Germinal center (tissue), 1 donor: ENCODE results near the gene GDF9.
A peak's percentile ranks its signal among the peaks of the same experiment; 100 is the strongest.

Experiments
- DNase-seq: peaks from one replicate; pipeline ENCODE4 v3.0.0; 2012; ENCODE audit warnings: mixed read lengths, low spot score

GDF9 gene

DNA sequence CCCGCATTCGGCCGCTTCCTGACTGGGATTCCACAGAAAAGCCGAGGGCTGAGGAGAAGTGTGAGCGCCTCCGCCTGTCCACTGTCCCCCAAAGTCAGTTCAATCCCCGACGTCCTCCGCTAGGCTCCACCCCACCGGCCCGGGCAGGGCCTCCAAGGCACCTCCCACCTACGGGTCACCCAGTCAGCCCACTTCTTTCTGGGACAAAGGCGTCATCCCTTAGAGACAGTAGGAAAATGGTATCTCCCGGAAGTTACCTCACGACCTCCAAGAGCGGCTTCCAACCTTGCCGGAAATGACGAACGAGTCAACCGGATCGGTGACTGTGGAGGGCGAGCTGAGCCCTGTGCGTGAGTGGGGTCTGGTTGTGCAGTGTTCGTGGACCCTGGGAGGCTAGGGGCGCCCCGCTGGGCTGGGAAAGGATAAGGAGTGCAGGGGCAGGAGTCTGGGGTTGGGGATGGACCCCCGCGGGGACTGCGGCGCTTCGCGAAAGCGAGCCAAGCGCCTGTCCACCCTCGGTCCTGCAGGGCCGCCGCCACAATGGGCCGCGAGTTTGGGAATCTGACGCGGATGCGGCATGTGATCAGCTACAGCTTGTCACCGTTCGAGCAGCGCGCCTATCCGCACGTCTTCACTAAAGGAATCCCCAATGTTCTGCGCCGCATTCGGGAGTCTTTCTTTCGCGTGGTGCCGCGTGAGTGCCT, at the start of gene GDF9, which contains the start of gene UQCRQ:
GDF9 (minus strand) TSS at position 128 of the 704 bp plus-strand sequence. CDS start 1,936 bp downstream, outside the sequence.
UQCRQ (plus strand) TSS at position 301 of the 704 bp plus-strand sequence; CDS start at position 541, 240 bp downstream.
- peak; percentile 95 for DNase-seq

GRCh38 chr5:132915681-132916080, 49.4 kb upstream of the GDF9 start:
- DNase-seq = no peak

DNA sequence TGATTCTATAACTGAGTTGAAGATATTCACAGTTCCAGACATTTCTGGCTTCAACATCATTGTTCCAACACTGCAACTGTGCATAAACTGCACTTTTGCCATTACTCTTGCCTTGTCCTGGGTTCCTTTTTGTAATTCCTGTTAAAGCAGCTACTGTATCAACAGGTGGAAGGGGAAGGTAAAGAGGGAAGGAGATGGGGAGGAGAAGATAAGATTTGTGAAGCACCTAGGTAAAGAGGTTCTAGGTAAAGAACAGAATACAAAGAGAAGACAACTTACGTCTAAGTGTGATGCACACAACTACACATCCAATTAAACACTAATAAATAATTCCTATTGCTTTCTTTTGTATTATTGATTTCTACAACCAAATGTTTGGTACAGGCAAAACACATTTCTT, 43.4 kb upstream of the GDF9 start:
- no peak for DNase-seq

- no peak for DNase-seq
Measured at GRCh38 chr5:132907161-132907560, 40.9 kb upstream of the GDF9 start.

DNA sequence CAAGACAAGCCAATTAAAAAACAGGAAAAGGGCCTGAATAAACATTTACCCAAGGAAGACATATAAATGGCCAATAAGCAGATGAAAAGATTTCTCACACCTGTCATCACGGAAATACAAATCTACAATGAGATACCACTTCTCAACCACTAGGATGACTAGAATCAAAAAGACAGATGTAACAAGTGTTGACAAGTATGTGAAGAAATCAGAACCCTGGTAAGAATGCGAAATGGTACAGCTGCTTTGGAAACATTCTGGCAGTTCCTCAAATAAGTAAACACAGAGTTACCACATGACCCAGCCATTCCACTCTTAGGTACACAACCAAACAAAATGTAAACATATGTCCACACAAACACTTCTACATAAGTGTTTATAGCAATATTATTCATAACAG, 39.7 kb upstream of the GDF9 start:
- DNase-seq = no peak

- DNase-seq = no peak
Measured at GRCh38 chr5:132901730-132902129, 35.5 kb upstream of the GDF9 start.

- DNase-seq = no peak
Measured at GRCh38 chr5:132901036-132901435, 34.8 kb upstream of the GDF9 start.

DNA sequence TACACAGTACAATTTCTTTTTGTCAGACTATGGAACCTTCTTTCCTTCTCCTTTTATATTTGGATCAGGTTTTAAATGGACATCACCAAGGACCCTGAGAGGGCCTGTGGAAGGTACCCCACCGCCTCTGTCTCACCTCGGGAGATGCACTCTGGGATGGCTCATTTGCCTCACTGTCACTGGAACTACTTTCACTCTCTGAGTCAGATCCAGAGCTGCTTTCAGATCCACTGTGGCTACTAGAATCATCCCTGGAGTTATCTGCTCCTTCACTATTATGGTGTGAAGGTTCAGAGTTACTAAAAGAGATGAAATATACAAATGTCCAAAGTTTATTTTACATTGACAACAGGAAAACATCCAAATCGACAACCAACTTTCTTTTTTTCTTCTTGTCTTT, 31.8 kb upstream of the GDF9 start:
- no peak for DNase-seq

DNA sequence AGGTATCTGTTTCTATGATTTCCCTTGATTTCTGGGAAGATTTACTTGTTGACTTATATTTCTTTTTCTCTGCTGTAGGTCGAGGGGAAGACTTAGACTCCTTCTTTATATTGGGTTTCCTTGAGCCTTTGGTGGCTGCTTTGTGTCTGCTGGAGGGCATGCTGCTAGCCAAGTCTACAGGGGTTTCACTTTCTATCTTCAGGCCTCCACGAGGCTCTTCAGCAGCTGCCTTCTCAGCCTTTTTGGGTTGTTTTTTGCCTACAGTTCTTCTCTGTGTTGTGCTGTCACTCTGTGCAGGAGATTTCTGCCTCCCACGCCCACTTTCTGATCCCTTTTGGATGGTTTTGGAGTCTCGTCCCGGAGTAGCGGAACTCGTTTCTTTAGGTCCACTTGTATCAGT, 30.4 kb upstream of the GDF9 start:
- no peak for DNase-seq

DNA sequence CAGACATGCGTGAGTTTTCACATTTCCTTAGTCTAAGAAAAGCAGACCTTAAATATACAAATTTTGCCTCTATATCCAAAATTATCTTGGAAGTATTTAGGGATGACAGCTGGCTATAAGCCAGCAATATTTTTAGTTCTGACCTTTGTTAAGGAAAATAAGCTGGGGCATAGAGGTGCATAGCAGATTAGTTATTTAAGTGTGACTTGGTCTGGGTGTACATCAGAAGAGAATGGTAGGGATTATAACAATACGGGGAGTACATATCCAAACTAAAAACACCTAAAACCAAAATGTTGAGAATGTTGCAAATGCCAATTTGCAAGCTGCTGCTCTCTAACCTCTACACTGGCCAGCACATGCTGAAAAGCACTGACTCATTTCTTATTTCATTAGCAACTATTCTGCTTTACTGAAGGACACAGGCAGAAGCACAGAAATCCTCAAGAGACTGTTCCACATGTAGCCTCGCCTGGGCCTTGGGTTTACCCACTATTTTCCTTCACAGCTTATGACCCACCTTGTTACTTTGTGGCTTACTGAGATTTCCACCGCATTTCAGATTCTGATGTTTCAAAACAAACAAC, 29.5 kb upstream of the GDF9 start:
- no peak for DNase-seq

GRCh38 chr5:132890817-132891216, 24.5 kb upstream of the GDF9 start:
- DNase-seq = no peak

- DNase-seq = no peak
Measured at GRCh38 chr5:132889501-132889900, 23.2 kb upstream of the GDF9 start.

- no peak for DNase-seq
Measured at GRCh38 chr5:132887283-132887682, 21.0 kb upstream of the GDF9 start.

- peak; percentile 45 for DNase-seq
Measured at GRCh38 chr5:132886064-132886823, 20.0 kb upstream of the GDF9 start.

DNA sequence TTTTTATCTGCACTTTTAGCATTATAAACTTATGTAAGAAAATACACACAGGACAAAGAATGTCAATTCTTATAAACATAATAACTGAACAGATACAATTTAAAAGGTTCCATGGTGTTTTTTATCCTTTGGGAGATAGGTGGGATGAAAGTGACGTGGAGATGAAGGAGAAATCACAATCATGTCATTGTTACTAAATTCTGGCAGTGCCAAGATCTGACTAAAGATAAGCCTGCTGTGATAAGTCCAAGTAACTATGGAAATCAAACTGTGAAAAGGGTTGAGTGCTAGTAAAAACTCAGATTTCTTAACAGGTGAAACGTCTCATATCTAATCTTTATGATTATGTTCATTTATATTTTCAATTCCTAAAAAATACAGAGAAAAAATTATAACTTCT, 18.3 kb upstream of the GDF9 start:
- no peak for DNase-seq

DNA sequence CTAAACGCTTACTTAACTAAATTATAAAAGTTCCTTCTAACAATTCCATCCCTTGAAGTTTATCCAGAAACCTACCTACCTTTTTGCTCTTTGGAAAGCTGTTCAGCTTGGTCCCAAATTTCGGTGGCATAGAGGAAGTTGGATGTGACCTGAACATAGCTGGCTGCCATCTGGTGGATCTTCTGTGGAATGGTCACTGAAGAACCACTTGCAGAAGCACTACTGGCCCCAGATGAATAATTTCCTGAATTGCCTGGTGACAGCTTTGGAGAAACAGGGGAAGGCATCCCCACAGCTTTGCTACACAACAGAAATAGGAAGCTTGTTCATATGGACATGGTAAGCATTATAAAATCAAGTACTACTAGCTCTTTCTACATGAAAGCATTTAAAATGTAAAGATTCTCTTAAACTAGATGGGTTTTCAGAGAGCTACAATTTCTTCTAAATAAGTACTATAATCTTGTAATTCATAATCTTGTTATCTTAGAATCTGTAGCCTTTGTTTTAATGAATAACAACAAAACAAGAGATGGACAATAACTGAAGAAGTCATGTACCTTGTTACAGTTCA, 17.1 kb upstream of the GDF9 start:
- DNase-seq = peak; percentile 30

DNA sequence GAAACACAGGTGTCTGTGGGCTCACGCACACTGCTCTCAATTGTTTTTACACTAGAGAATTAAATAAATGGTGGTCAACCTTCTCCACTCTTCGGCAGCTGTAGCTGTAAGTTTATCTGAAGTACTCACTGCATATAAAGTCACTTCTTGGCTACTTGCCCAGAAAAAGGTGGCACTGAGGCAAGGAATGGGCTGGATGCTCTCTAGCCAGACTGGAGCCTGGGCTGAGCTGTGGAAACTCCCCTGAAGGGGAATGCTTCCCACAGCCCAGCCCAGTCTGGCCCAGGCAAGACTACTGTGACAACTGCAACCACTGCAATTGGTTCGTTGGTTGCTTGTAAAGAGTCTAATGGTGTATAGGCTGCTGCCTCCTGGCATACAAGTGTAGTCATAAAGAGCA, 11.7 kb upstream of the GDF9 start:
- DNase-seq = no peak

GRCh38 chr5:132877466-132877865, 11.2 kb upstream of the GDF9 start:
- no peak for DNase-seq

DNA sequence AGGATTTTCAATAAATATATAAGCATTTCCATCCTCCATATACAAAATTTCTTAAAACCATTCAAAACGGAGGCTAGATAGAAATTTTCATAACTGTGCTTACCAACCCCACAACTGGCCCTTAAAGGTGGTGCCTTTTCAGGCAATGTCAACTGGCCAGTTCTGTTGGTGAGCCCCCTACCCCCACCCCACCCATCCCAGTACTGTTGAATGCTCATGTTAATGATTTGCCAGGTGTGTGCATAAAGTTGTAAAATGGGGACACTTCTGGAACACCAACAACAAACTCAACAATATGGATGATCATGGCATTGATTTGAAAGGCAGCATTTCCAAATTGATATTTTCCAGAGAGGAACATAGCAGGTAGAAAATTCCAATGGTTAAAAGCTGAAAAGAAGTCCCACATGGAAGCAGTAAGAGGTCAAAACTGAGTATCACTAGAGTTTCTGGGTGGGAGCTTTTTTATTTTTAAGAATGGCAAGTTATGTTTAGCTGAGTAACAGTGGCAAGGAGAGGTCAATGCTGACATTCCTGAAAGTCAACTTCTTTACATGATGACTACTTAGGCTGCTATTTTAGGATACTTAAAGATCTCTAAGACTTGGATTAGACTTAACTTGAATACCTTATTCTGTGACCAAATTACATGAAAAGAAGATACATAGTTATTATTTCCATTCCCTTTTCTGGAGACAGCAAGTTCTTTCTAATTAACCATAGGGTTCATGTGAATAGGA, 9.9 kb upstream of the GDF9 start:
- DNase-seq = no peak

GRCh38 chr5:132873930-132874271, 7.6 kb upstream of the GDF9 start:
- no peak for DNase-seq

DNA sequence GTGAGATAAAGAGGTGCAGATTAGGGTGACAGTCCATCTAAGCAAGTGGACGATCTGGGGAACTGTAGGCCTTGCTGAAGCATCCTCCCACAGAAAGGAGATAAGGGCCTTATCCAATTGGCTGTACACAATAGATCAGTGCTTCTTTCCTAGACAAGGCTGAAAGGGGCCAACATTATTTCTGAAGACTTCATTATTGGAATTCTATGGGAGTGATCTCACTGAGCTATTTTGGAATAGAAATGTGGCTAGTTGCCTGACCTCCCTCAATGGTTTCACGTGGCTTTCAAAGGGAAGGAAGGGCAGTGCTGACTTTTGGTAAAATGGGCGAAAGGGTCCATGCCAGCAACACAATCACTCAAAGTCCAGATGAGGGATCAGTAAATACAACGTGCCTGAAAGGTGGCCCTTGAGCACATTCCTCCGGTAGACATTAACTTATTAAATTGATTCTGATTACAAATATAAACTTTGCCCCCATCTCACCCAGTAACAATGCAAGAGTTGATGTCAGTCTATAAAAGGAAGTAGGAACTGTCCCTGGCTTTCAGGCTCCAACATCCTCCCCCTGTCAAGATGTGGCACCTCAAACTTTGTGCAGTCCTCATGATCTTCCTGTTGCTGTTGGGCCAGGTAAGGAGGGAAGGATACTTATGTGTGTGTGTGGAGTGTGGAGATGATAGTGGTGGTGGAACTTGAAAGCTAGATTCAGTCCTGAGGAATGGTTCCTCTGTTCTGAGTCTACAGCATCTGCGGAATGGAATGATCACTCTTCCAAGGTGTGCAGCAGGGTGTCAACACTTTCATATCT, 7.1 kb upstream of the GDF9 start, which contains the start of gene LEAP2:
LEAP2 (plus strand) TSS at position 550 of the 811 bp plus-strand sequence; CDS start at position 577, 27 bp downstream.
- DNase-seq = no peak
